Measurements from ENCODE around the gene FEN1. TPM values are rescaled to one million over a fixed set of nuclear protein-coding genes. Genes with fewer than 3 reads are reported as not detected.

FEN1 gene
- total and polyA plus RNA-seq, 2 of the 8 experiments (the other 6 are each of a cell fraction or from before 2014, with no cell fraction given) = 52.6 to 86.1 TPM

DNA sequence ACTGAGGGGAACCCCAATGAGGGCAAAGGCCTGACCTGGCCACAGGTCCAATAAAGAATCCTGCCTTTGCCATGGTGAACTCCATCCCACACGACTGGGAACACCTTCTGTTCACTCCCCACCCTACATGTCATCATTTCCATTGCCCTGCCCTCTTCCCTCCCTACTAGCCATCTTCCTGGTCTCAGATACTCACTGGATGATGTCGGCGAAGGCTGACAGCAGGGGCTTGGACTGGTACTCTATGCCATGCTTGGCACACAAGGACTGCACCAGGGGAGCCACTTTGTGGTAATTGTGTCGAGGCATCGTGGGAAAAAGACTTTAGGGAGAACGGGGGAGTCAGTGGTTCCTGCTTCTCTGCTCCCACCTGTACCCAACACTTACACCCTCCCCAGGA lies 9.9 kb downstream of the FEN1 start:
- no peak overlapping the region for H2BK20ac ChIP-seq (ENCODE audit: low read length)
- no peaks in the 10 kb centered on the region for H3K4me1 ChIP-seq (replicated peaks in 1 of 4; ENCODE audit: control insufficient read depth in 3 of 4, insufficient read depth in 4 of 4, low read length in 3 of 4)
- no peak overlapping the region for H3K56ac ChIP-seq (replicated peaks; ENCODE audit: insufficient read length, low read depth, low read length)
- no peaks in the 10 kb centered on the region; the same call in 1 of the 2 replicates for H3K79me1 ChIP-seq (ENCODE audit: low read depth, low read length)
- H4K5ac ChIP-seq (ENCODE audit: insufficient read length, low read depth, low read length) = no peak overlapping the region
- H3K14ac ChIP-seq (ENCODE audit: insufficient read length) = no peak overlapping the region
- ChIA-PET POLR2A (ENCODE audit: partially characterized antibody) (interaction anchor here (1.2 to 20.9 kb wide), 3 partner anchors 10 to 127 kb away, joined by 3 to 354 read pairs (median 64); partner anchors contain the start of genes FADS1, FEN1 and TMEM258), CTCF (ENCODE audit: partially characterized antibody) (interaction anchor here (1.3 to 10.1 kb wide), 4 partner anchors 12 to 279 kb away, joined by 3 to 118 read pairs (median 5); partner anchors contain the start of gene FADS1)
- DNase-seq (ENCODE audit: low read depth in 1 of 2, low spot score in 2 of 2) = no peak
- H2BK5ac ChIP-seq (ENCODE audit: low read depth, low read length) = no peak overlapping the region
- peaks cover 4 to 9% of the 10 kb centered on the region in 2 experiments for H4K20me1 ChIP-seq (replicated peaks in 1 of 2; ENCODE audit: control insufficient read depth in 1 of 2, insufficient read depth in 2 of 2, low read length in 2 of 2)
- TF ChIP-seq RFX5 (IDR thresholded peaks at IDR 0.05; ENCODE audit: borderline replicate concordance, low read depth, low read length) (no peak), ZNF274 (IDR thresholded peaks at IDR 0.05; ENCODE audit: borderline replicate concordance, extremely low read depth, low read length) (no peak), ASH2L (IDR thresholded peaks at IDR 0.05; ENCODE audit: low read length) (no peak), JUN (IDR thresholded peaks at IDR 0.05; ENCODE audit: low read depth, low read length) (no peak)
- TF ChIP-seq, protein P1, sequence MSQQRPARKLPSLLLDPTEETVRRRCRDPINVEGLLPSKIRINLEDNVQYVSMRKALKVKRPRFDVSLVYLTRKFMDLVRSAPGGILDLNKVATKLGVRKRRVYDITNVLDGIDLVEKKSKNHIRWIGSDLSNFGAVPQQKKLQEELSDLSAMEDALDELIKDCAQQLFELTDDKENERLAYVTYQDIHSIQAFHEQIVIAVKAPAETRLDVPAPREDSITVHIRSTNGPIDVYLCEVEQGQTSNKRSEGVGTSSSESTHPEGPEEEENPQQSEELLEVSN (IDR thresholded peaks at IDR 0.05) = no peak
- TF ChIP-seq, protein P2, sequence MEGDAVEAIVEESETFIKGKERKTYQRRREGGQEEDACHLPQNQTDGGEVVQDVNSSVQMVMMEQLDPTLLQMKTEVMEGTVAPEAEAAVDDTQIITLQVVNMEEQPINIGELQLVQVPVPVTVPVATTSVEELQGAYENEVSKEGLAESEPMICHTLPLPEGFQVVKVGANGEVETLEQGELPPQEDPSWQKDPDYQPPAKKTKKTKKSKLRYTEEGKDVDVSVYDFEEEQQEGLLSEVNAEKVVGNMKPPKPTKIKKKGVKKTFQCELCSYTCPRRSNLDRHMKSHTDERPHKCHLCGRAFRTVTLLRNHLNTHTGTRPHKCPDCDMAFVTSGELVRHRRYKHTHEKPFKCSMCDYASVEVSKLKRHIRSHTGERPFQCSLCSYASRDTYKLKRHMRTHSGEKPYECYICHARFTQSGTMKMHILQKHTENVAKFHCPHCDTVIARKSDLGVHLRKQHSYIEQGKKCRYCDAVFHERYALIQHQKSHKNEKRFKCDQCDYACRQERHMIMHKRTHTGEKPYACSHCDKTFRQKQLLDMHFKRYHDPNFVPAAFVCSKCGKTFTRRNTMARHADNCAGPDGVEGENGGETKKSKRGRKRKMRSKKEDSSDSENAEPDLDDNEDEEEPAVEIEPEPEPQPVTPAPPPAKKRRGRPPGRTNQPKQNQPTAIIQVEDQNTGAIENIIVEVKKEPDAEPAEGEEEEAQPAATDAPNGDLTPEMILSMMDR (IDR thresholded peaks at IDR 0.05; ENCODE audit: control extremely low read depth in 1 of 3, insufficient read depth in 1 of 3, low read depth in 1 of 3, low read length in 3 of 3) = no peak
- no peak overlapping the region for H2BK120ac ChIP-seq (replicated peaks; ENCODE audit: low read depth, low read length)
- FAIRE-seq = no peak
- no peak overlapping the region for H2BK12ac ChIP-seq (ENCODE audit: low read depth, low read length)
- no peak overlapping the region for H4K91ac ChIP-seq (replicated peaks; ENCODE audit: insufficient read length, low read length)
- no peak overlapping the region for H3K9ac ChIP-seq (replicated peaks in 1 of 4; ENCODE audit: extremely low read depth in 1 of 4, low read depth in 3 of 4, low read length in 3 of 4)
- H3K23ac ChIP-seq (ENCODE audit: insufficient read length) = no peak overlapping the region
- H3K36me3 ChIP-seq (ENCODE audit: control insufficient read depth in 2 of 4, insufficient read depth in 4 of 4, low read length in 3 of 4) = peaks cover 33 to 82% (median 56%) of the 10 kb centered on the region in 4 experiments
- no peak overlapping the region for H2AFZ ChIP-seq (ENCODE audit: low read length)
- H4K8ac ChIP-seq (ENCODE audit: extremely low read depth, insufficient read depth, low read length) = peak overlapping the region; percentile 16; the same call in 1 of the 2 replicates
- no peak overlapping the region for H3K18ac ChIP-seq (ENCODE audit: extremely low read depth, low read length)
- no peak overlapping the region for H2AK5ac ChIP-seq (ENCODE audit: low read depth, low read length)
- no peak overlapping the region for H2BK15ac ChIP-seq (ENCODE audit: low read length)
- 91% methylated on average over 6 of the region's 6 CpGs; no CpG with 5 or more reads in 1 of the 2 experiments for WGBS, 2 experiments (ENCODE audit: extremely low coverage in 1 of 2, insufficient coverage in 1 of 2, insufficient read length in 1 of 2, insufficient replicate concordance in 2 of 2, low coverage in 1 of 2, low lambda C conversion rate in 2 of 2, missing lambda C conversion rate in 1 of 2)
- no peaks in the 10 kb centered on the region for H3K23me2 ChIP-seq (ENCODE audit: low read depth, low read length)
- H3K4me3 ChIP-seq (ENCODE audit: extremely low read depth in 1 of 4, insufficient read depth in 2 of 4, low read depth in 3 of 4, low read length in 4 of 4) = no peak overlapping the region
- peaks cover 0 to 3% of the 10 kb centered on the region in 2 experiments; a peak in 2 of 4 replicates for H3K79me2 ChIP-seq (ENCODE audit: control insufficient read depth in 1 of 2, insufficient read depth in 2 of 2, low read length in 2 of 2)
- no peak overlapping the region for H3K27ac ChIP-seq (ENCODE audit: low read depth, low read length)
- H3K4ac ChIP-seq (replicated peaks; ENCODE audit: insufficient read length, low read depth, low read length) = no peak overlapping the region
- H3K27me3 ChIP-seq (replicated peaks in 1 of 4; ENCODE audit: control insufficient read depth in 3 of 4, extremely low read depth in 1 of 4, insufficient read depth in 3 of 4, low read length in 3 of 4) = no peaks in the 10 kb centered on the region
- H3K9me3 ChIP-seq (ENCODE audit: insufficient read depth in 2 of 2, low read depth in 1 of 2, low read length in 1 of 2) = no peaks in the 10 kb centered on the region
- H3K4me2 ChIP-seq (ENCODE audit: insufficient read depth in 1 of 2, low read depth in 2 of 2, low read length in 2 of 2) = no peak overlapping the region
